LNCAP (cell line): ENCODE measurements around the gene SLC18A2.

ENCODE experiments used
- CTCF ChIP-seq: fragments of 450-650 bp; IDR thresholded peaks from 2 replicates; pipeline ENCODE4 v1.5.1; 2017; ENCODE audit warnings: mild to moderate bottlenecking

Gene SLC18A2

DNA sequence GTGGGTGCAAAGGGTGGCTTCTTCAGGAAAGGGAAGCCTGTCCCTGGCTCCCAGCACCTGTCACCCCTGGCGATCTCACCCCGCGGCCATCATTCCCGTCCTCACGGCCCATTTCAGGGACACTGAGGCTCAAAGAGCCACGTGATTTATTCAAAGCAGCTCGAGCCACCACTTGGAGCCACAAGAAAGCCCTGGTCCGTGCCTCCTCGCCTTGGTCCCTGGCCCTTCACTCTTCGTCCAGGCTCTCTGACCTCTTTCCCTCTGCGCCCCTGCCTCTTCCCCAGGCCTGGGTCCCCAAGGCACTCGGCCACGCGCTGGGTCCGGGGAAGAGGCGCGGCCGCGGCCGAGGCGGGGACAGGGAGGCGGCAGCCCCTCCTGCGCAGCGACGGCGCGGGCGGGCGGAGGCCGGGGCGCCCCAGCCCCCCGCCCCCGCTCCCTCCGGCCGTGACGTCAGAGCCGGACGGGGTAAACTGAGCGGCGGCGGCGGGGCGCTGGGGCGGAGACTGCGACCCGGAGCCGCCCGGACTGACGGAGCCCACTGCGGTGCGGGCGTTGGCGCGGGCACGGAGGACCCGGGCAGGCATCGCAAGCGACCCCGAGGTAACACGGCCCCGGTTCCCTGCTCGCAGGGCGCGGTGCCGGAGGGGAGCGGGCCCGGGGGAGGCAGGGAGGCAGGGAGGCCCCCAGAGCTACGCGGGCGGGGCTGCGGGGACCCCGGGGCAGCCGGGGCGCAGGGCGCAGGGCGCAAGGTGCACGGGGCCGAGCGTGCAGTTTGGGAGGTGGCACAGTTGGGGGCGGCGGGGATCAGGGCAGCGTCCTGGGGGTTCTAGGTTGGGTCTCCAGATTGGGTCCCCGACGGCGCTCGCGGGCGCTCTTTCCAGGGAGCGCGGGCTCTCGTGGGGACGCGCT is at the start of gene SLC18A2:
TSS of gene SLC18A2 (plus strand) at position 494 of the 909 bp plus-strand sequence. CDS start 580 bp downstream, outside the sequence.
- TF ChIP-seq CTCF, result no peak

DNA sequence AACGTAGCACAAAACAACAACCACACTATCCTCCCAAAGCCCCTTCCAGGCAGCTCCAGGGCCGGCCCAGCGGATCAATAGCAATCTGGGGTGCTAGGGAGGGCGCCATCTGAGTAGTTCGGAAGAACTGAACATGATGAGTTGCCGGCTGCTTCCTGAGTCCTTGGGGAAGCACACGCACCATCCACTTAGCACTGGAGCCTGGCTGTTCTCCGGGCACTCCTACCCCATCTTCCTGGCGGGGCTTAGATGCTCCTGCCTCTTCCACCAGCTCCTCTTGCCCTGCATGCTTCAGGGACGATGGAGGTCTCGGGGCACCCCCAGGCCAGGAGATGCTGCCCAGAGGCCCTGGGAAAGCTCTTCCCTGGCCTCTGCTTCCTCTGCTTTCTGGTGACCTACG is 43.7 kb upstream of the SLC18A2 start, which contains the start of gene KCNK18:
TSS of gene KCNK18 (plus strand) at position 301 of the 400 bp plus-strand sequence. CDS start at position 301, 0 bp downstream.
- no peak for TF ChIP-seq CTCF

DNA sequence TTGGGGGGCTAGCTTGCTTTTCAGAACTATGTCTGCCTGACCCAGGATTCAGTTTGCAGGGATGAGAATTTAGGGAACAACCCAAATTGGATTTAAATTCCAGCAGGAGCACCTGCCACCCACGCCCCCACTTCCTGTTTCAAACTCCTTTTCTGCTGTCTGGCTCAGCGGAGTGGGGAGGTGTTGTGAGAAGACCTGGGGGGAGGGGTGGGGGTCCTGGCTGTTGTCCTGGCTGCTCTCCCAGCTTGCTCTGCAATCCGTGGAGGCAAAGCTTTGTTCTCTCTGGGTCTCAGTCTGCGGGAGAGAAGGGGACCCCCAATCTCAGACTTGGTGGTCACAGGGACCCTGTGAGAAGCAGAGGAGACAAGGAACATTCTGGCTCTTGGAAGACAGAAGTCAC is 42.8 kb upstream of the SLC18A2 start:
- no peak for TF ChIP-seq CTCF

GRCh38 chr10:117201826-117202225 is 39.1 kb upstream of the SLC18A2 start:
- TF ChIP-seq CTCF, result no peak

- no peak for TF ChIP-seq CTCF
Observed at GRCh38 chr10:117204316-117204715, 36.6 kb upstream of the SLC18A2 start.

- TF ChIP-seq CTCF, result no peak
Observed at GRCh38 chr10:117212176-117212575, 28.7 kb upstream of the SLC18A2 start.

- TF ChIP-seq CTCF, result no peak
Observed at GRCh38 chr10:117214401-117214800, 26.5 kb upstream of the SLC18A2 start.
